A673 (cell line): ENCODE measurements around the gene TXNDC9. TPM values are rescaled to one million over a fixed set of nuclear protein-coding genes. Genes with fewer than 3 reads are reported as not detected.

Experiments
- BruUV-seq: library from RNA; stranded (reverse); fragments of 400-500 nt; replicated peaks from 2 replicates; lab custom pipeline; 2021; lab: Mats Ljungman, UMichigan
- CTCF ChIA-PET: fragments of 300-600 bp; sonication (Branson Sonifier 250); formaldehyde crosslinking; loops from one replicate; lab custom pipeline; 2022; ENCODE audit warnings: antibody characterized with exemption; lab: Charles Lee
- POLR2A ChIA-PET: fragments of 300-600 bp; sonication (Branson Sonifier 250); formaldehyde crosslinking; loops from one replicate; lab custom pipeline; 2022; ENCODE audit warnings: antibody characterized with exemption; ENCODE audit not compliant: low non-redundant PET; lab: Charles Lee
- DNase-seq: peaks from one replicate; pipeline ENCODE4 v3.0.0-alpha.2; 2015; ENCODE audit warnings: low spot score
- H3K27ac ChIP-seq: fragments of 200-600 bp; sonication (generic); 2 replicates; pipeline ENCODE4 v1.5.1; 2016; ENCODE audit warnings: mixed run types, low read depth, mild to moderate bottlenecking, mixed read lengths, antibody characterized with exemption, low read length; ENCODE audit not compliant: poor library complexity, severe bottlenecking
- H3K27me3 ChIP-seq: fragments of 200-600 bp; sonication (generic); replicated peaks from 2 replicates; pipeline ENCODE4 v1.6.1; 2017; ENCODE audit warnings: mixed run types, low read depth, mild to moderate bottlenecking, mixed read lengths, antibody characterized with exemption, low read length; ENCODE audit not compliant: insufficient read depth, poor library complexity
- H3K36me3 ChIP-seq: fragments of 200-600 bp; sonication (generic); 2 replicates; pipeline ENCODE4 v1.6.1; 2016; ENCODE audit warnings: mixed run types, mild to moderate bottlenecking, mixed read lengths, antibody characterized with exemption, low read length; ENCODE audit not compliant: insufficient read depth, poor library complexity, severe bottlenecking
- H3K4me1 ChIP-seq: fragments of 200-600 bp; sonication (generic); 2 replicates; pipeline ENCODE4 v1.6.1; 2017; ENCODE audit warnings: mixed run types, mild to moderate bottlenecking, mixed read lengths, antibody characterized with exemption, low read length; ENCODE audit not compliant: insufficient read depth, poor library complexity, severe bottlenecking
- H3K4me3 ChIP-seq: fragments of 200-600 bp; sonication (generic); 2 replicates; pipeline ENCODE4 v1.5.1; 2016; ENCODE audit warnings: low read depth, mixed run types, mild to moderate bottlenecking, mixed read lengths, low read length; ENCODE audit not compliant: poor library complexity, severe bottlenecking
- H3K9me3 ChIP-seq: fragments of 200-600 bp; sonication (generic); 2 replicates; pipeline ENCODE4 v1.6.1; 2016; ENCODE audit warnings: mixed run types, low read depth, mild to moderate bottlenecking, mixed read lengths, antibody characterized with exemption, low read length; ENCODE audit not compliant: poor library complexity, severe bottlenecking
- CTCF ChIP-seq: fragments of 300-800, 200-600 bp; sonication (generic); conservative IDR thresholded peaks from 2 replicates; pipeline ENCODE4 v1.5.1; 2017; ENCODE audit warnings: low read depth, mild to moderate bottlenecking, antibody characterized with exemption, low read length, moderate library complexity, mixed read lengths
- EZH2 ChIP-seq: fragments of 200-600 bp; sonication (generic); IDR thresholded peaks from 2 replicates; pipeline ENCODE4 v1.6.1; 2017; ENCODE audit warnings: borderline replicate concordance, low read depth, mild to moderate bottlenecking, mixed read lengths, antibody characterized with exemption, low read length; ENCODE audit not compliant: poor library complexity, severe bottlenecking
- intact Hi-C: fragments of 100-400 bp; cut with micrococcal nuclease; formaldehyde crosslinking; loops from one replicate; pipeline ENCODE4 v1.10.0; 2022; ENCODE audit not compliant: unreplicated experiment
- total RNA-seq: library from RNA; stranded (reverse); gene quantifications from 2 replicates; pipeline ENCODE4 v1.2.3, GENCODE V29; 2021

TXNDC9 gene
- total RNA-seq, 1 experiment from 2014 or later, result 43.0 TPM

GRCh38 chr2:99338029-99338585 is 2.0 kb upstream of the TXNDC9 start:
- peak overlapping the region; percentile 71 for H3K4me3 ChIP-seq
- no peaks in the 10 kb centered on the region for H3K4me1 ChIP-seq
- no peak for TF ChIP-seq CTCF
- H3K9me3 ChIP-seq, result no peaks in the 10 kb centered on the region
- intact Hi-C loops, result no loop called here
- ChIA-PET CTCF (interaction anchor here (1.8 kb wide), 1 partner anchor 152 kb away, joined by 6 read pairs; the partner anchor contains the start of gene REV1), POLR2A (no interaction called here)
- peak; percentile 4 for DNase-seq
- BruUV-seq, result TSS peak; percentile 52
- peak overlapping the region; percentile 86 for H3K27ac ChIP-seq
- H3K27me3 ChIP-seq, result no peaks in the 10 kb centered on the region
- H3K36me3 ChIP-seq, result no peaks in the 10 kb centered on the region

GRCh38 chr2:99337113-99338028 is 1.2 kb upstream of the TXNDC9 start, which contains the start of gene EIF5B:
Gene EIF5B, plus strand, starts transcription at chr2:99337389. Its CDS starts 166 bp downstream, at chr2:99337555.
- TF ChIP-seq EZH2, result no peak
- peak; percentile 78 for TF ChIP-seq CTCF
- POLR2A ChIA-PET, result no interaction called here
- DNase-seq, result peak; percentile 98
- no peaks in the 10 kb centered on the region for H3K9me3 ChIP-seq
- peaks cover 7% of the 10 kb centered on the region for H3K36me3 ChIP-seq
- CTCF ChIA-PET, result interaction anchor here (1.8 kb wide), 1 partner anchor 153 kb away, joined by 6 read pairs; the partner anchor contains the start of gene REV1
- H3K4me1 ChIP-seq, result no peaks in the 10 kb centered on the region
- intact Hi-C loops, result loop anchor here (1.0 to 2.0 kb wide), 2 partner anchors 67 to 153 kb away; partner anchors contain the start of gene REV1
- H3K4me3 ChIP-seq, result peak within 1 kb of the TSS; percentile 71
- H3K27me3 ChIP-seq, result no peaks in the 10 kb centered on the region
- peak within 1 kb of the TSS; percentile 86 for H3K27ac ChIP-seq
- no TSS peak for BruUV-seq

- Histone ChIP-seq H3K36me3 (peaks cover 13% of the 10 kb centered on the region), H3K27ac (peak overlapping the region; percentile 86), H3K4me3 (peak overlapping the region; percentile 71), H3K27me3 (no peaks in the 10 kb centered on the region), H3K9me3 (no peaks in the 10 kb centered on the region), H3K4me1 (no peaks in the 10 kb centered on the region)
- DNase-seq, result no peak
- ChIA-PET CTCF (interaction anchor here (1.8 kb wide), 1 partner anchor 154 kb away, joined by 6 read pairs; the partner anchor contains the start of gene REV1), POLR2A (no interaction called here)
- BruUV-seq, result no TSS peak
- intact Hi-C loops, result loop anchor here (1.0 to 2.0 kb wide), 3 partner anchors 68 to 155 kb away; partner anchors contain the start of genes MITD1, MRPL30 and REV1
- TF ChIP-seq EZH2 (no peak), CTCF (no peak)
Observed at GRCh38 chr2:99336804-99337112, 625 bp upstream of the TXNDC9 start.
